Mesothelial cell of epicardium (in vitro differentiated cells): Measurements from ENCODE around the gene CHMP4A. TPM values are rescaled to one million over a fixed set of nuclear protein-coding genes. Genes with fewer than 3 reads are reported as not detected.
A peak's percentile ranks its signal among the peaks of the same experiment; 100 is the strongest.

Experiments used
- DNase-seq, 2 experiments: peaks; one replicate each; pipeline ENCODE4 v3.0.0; 2021; ENCODE audit warnings: low spot score in 2 of 2; ENCODE audit not compliant: unreplicated experiment in 2 of 2
- H3K27ac Mint-ChIP-seq: 2 replicates; pipeline ENCODE4 v1.8.0; 2021; ENCODE audit warnings: mixed read lengths
- H3K27me3 Mint-ChIP-seq: 2 replicates; pipeline ENCODE4 v1.8.0; 2021; ENCODE audit warnings: low read depth, mixed read lengths
- H3K36me3 Mint-ChIP-seq: 2 replicates; pipeline ENCODE4 v1.8.0; 2021; ENCODE audit warnings: mixed read lengths
- H3K4me1 Mint-ChIP-seq: 2 replicates; pipeline ENCODE4 v1.8.0; 2021; ENCODE audit warnings: mixed read lengths
- H3K4me3 Mint-ChIP-seq: 2 replicates; pipeline ENCODE4 v1.8.0; 2021; ENCODE audit warnings: mild to moderate bottlenecking, moderate library complexity, mixed read lengths
- H3K9me3 Mint-ChIP-seq: 2 replicates; pipeline ENCODE4 v1.8.0; 2021; ENCODE audit warnings: mixed read lengths
- CTCF ChIP-seq: fragments of 200-600 bp; sonication (generic); IDR thresholded peaks from one replicate; pipeline ENCODE4 v1.5.0; 2021; ENCODE audit warnings: antibody characterized with exemption; ENCODE audit not compliant: unreplicated experiment
- total RNA-seq: library from RNA; stranded (reverse); gene quantifications from 3 replicates; pipeline ENCODE4 v1.2.1, GENCODE V29; 2021

The CHMP4A gene
- total RNA-seq, 1 donor from 2014 or later, result 48.0 TPM

DNA sequence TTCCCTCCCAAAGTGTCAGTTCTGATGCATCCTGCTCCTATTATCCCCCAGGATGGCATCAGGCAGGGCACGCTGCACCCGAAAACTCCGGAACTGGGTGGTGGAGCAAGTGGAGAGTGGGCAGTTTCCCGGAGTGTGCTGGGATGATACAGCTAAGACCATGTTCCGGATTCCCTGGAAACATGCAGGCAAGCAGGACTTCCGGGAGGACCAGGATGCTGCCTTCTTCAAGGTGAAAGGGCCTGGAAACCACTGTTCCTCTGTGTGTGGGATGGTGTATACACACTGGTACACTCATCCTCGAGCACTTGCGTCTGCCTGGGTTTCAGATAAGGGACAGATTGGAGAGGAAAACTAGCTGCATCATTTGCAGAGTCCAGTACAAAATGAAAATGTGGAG lies 51.2 kb downstream of the CHMP4A start:
- H3K9me3 Mint-ChIP-seq, result no peaks in the 10 kb centered on the region
- H3K4me1 Mint-ChIP-seq, result peaks cover 45% of the 10 kb centered on the region
- DNase-seq, result no peak
- H3K27me3 Mint-ChIP-seq, result no peaks in the 10 kb centered on the region
- no peak for TF ChIP-seq CTCF
- H3K36me3 Mint-ChIP-seq, result peaks cover 40% of the 10 kb centered on the region
- H3K4me3 Mint-ChIP-seq, result peak overlapping the region; percentile 94
- peak overlapping the region; percentile 99 for H3K27ac Mint-ChIP-seq

- H3K4me3 Mint-ChIP-seq, result peak within 1 kb of the TSS; percentile 94
- peaks cover 36% of the 10 kb centered on the region for H3K36me3 Mint-ChIP-seq
- peak; percentile 98 for TF ChIP-seq CTCF
- peak within 1 kb of the TSS; percentile 99 for H3K27ac Mint-ChIP-seq
- no peaks in the 10 kb centered on the region for H3K27me3 Mint-ChIP-seq
- H3K4me1 Mint-ChIP-seq, result peaks cover 44% of the 10 kb centered on the region
- no peaks in the 10 kb centered on the region for H3K9me3 Mint-ChIP-seq
- DNase-seq, result peak; percentile 89 to 98
Measured at GRCh38 chr14:24160850-24161804, 52.2 kb downstream of the CHMP4A start, which contains the start of gene IRF9. TSS of gene IRF9 (plus strand) at chr14:24161265. CDS start at chr14:24162145, 880 bp downstream.

GRCh38 chr14:24160499-24160849 lies 52.8 kb downstream of the CHMP4A start:
- Mint-ChIP-seq H3K27me3 (no peaks in the 10 kb centered on the region), H3K36me3 (peaks cover 38% of the 10 kb centered on the region), H3K4me3 (peak overlapping the region; percentile 94), H3K9me3 (no peaks in the 10 kb centered on the region), H3K27ac (peak overlapping the region; percentile 99), H3K4me1 (peaks cover 40% of the 10 kb centered on the region)
- TF ChIP-seq CTCF, result no peak
- no peak for DNase-seq

DNA sequence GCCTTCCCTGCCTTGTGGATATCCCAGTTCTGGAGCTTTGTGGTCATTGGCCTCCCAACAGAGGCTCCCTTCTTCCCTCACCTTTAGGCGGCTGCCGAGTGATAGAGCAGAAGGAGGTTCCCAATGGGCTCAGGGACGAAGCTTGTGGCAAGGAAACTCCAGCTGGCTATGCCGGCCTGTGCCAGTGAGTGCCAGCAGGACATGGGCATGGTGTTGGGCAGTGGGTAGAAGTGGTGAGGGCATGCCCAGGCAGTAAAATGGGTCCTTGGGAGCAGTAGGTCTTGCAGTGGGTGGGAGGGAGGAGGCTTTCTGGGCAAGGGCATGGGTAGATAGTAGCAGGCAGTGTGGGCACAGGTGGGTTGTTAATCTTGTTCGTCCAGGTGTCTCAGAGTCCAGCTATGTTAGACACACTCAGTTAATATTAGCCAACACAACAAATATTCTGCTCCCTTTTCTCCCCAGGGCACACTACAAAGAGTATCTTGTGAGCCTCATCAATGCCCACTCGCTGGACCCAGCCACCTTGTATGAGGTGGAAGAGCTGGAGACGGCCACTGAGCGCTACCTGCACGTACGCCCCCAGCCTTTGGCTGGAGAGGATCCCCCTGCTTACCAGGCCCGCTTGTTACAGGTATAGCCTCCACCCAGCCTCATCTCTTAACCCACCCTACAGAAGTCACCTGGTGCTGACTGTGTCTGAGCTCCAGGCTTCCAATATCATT lies 53.4 kb downstream of the CHMP4A start:
- DNase-seq, result no peak
- peaks cover 34% of the 10 kb centered on the region for H3K36me3 Mint-ChIP-seq
- no peaks in the 10 kb centered on the region for H3K9me3 Mint-ChIP-seq
- H3K27me3 Mint-ChIP-seq, result no peaks in the 10 kb centered on the region
- H3K4me3 Mint-ChIP-seq, result no peak overlapping the region
- no peak for TF ChIP-seq CTCF
- H3K4me1 Mint-ChIP-seq, result peaks cover 39% of the 10 kb centered on the region
- H3K27ac Mint-ChIP-seq, result peak overlapping the region; percentile 99

Other genes starting within 250 kb of the CHMP4A start
- 19.1 to 23.2 TPM (median 22.5 TPM) in 3 replicates for gene DHRS4L2, start 224.6 kb downstream of the CHMP4A start, total RNA-seq
- 1.1 to 1.6 TPM (median 1.4 TPM) in 3 replicates for gene CARMIL3, start 161.5 kb downstream of the CHMP4A start, total RNA-seq
- not detected in 3 replicates for gene CPNE6, start 141.9 kb downstream of the CHMP4A start, total RNA-seq
- gene PCK2, start 119.2 kb downstream of the CHMP4A start, total RNA-seq, result 18.9 to 22.2 TPM (median 20.6 TPM) in 3 replicates
- 62.3 to 71.1 TPM (median 63.7 TPM) in 3 replicates for gene DCAF11, start 98.7 kb downstream of the CHMP4A start, total RNA-seq
- gene NRL, start 98.5 kb downstream of the CHMP4A start, total RNA-seq, result 1.5 to 2.0 TPM (median 1.8 TPM) in 3 replicates
- gene FITM1, start 82.8 kb downstream of the CHMP4A start, total RNA-seq, result 0.75 to 1.5 TPM (median 1.0 TPM) in 3 replicates
- 148 to 154 TPM (median 154 TPM) in 3 replicates for gene PSME1, start 77.3 kb downstream of the CHMP4A start, total RNA-seq
- gene EMC9, start 71.9 kb downstream of the CHMP4A start, total RNA-seq, result 17.7 to 21.3 TPM (median 21.2 TPM) in 3 replicates
- 143 to 149 TPM (median 148 TPM) in 3 replicates for gene PSME2, start 66.9 kb downstream of the CHMP4A start, total RNA-seq
- gene RNF31, start 66.0 kb downstream of the CHMP4A start, total RNA-seq, result 90.5 to 96.0 TPM (median 90.5 TPM) in 3 replicates
- gene IRF9, start 52.2 kb downstream of the CHMP4A start, total RNA-seq, result 244 to 274 TPM (median 250 TPM) in 3 replicates
- gene REC8, start 41.4 kb downstream of the CHMP4A start, total RNA-seq, result 465 to 486 TPM (median 484 TPM) in 3 replicates
- 38.4 to 43.2 TPM (median 39.3 TPM) in 3 replicates for gene IPO4, start 24.7 kb downstream of the CHMP4A start, total RNA-seq
- 44.9 to 45.8 TPM (median 45.7 TPM) in 3 replicates for gene TM9SF1, start 18.0 kb downstream of the CHMP4A start, total RNA-seq
- gene TSSK4, start 7.8 kb downstream of the CHMP4A start, total RNA-seq, result 0.29 to 0.49 TPM (median 0.31 TPM) in 3 replicates
- gene MDP1, start 2.6 kb upstream of the CHMP4A start, total RNA-seq, result 18.0 to 18.4 TPM (median 18.3 TPM) in 3 replicates
- gene NEDD8, start 18.9 kb upstream of the CHMP4A start, total RNA-seq, result 148 to 156 TPM (median 155 TPM) in 3 replicates
- gene GMPR2, start 19.4 kb upstream of the CHMP4A start, total RNA-seq, result 72.5 to 78.7 TPM (median 74.1 TPM) in 3 replicates
- gene TINF2, start 29.1 kb upstream of the CHMP4A start, total RNA-seq, result 49.1 to 55.2 TPM (median 51.1 TPM) in 3 replicates
- 9.5 to 12.1 TPM (median 10.2 TPM) in 3 replicates for gene TGM1, start 49.7 kb upstream of the CHMP4A start, total RNA-seq
- gene RABGGTA, start 58.1 kb upstream of the CHMP4A start, total RNA-seq, result 28.7 to 34.5 TPM (median 31.2 TPM) in 3 replicates
- gene DHRS1, start 86.3 kb upstream of the CHMP4A start, total RNA-seq, result 38.3 to 41.4 TPM (median 39.8 TPM) in 3 replicates
- 27.8 to 30.8 TPM (median 28.8 TPM) in 3 replicates for gene NOP9, start 86.4 kb upstream of the CHMP4A start, total RNA-seq
- gene CIDEB, start 94.5 kb upstream of the CHMP4A start, total RNA-seq, result not detected in 3 replicates
- 13.0 to 14.9 TPM (median 14.8 TPM) in 3 replicates for gene LTB4R2, start 96.7 kb upstream of the CHMP4A start, total RNA-seq
- gene LTB4R, start 98.0 kb upstream of the CHMP4A start, total RNA-seq, result 10.7 to 11.8 TPM (median 11.1 TPM) in 3 replicates
- gene ADCY4, start 121.6 kb upstream of the CHMP4A start, total RNA-seq, result 2.8 to 3.4 TPM (median 3.4 TPM) in 3 replicates
- gene RIPK3, start 126.5 kb upstream of the CHMP4A start, total RNA-seq, result 1.9 to 2.2 TPM (median 2.0 TPM) in 3 replicates
- 291 to 298 TPM (median 292 TPM) in 3 replicates for gene NFATC4, start 154.7 kb upstream of the CHMP4A start, total RNA-seq
- gene NYNRIN, start 185.5 kb upstream of the CHMP4A start, total RNA-seq, result 171 to 173 TPM (median 173 TPM) in 3 replicates
- 3.9 to 5.5 TPM (median 4.8 TPM) in 3 replicates for gene CBLN3, start 216.2 kb upstream of the CHMP4A start, total RNA-seq
- 89.2 to 92.2 TPM (median 89.3 TPM) in 3 replicates for gene KHNYN, start 216.5 kb upstream of the CHMP4A start, total RNA-seq
- 56.7 to 69.3 TPM (median 64.2 TPM) in 3 replicates for gene SDR39U1, start 229.3 kb upstream of the CHMP4A start, total RNA-seq